CD14-positive monocyte (primary cell): ENCODE data around the gene UPF3B. TPM values are rescaled to one million over a fixed set of nuclear protein-coding genes. Genes with fewer than 3 reads are reported as not detected.

Source experiments
- DNase-seq, 3 donors: peaks; one replicate each; pipeline ENCODE4 v3.0.0-alpha.2; 2011 to 2022
- H2AFZ ChIP-seq: 2 replicates; pipeline ENCODE4 v1.6.0; 2012; ENCODE audit warnings: mild to moderate bottlenecking, low read depth, low read length, inconsistent platforms; ENCODE audit not compliant: insufficient read depth, poor library complexity, severe bottlenecking
- H3K27ac ChIP-seq, 2 donors: 1 replicate in 1 of 2; 2 replicates in 1 of 2; pipeline ENCODE4 v1.5.1; 2012 to 2013; ENCODE audit warnings: low read length in 2 of 2, control low read depth in 1 of 2, inconsistent platforms in 1 of 2, low read depth in 1 of 2, mild to moderate bottlenecking in 1 of 2
- H3K27me3 ChIP-seq, 2 donors: one replicate each; pipeline versions ENCODE4 v1.6.0 to v1.6.1; 2011 to 2013; ENCODE audit warnings: low read length in 2 of 2; ENCODE audit not compliant: control insufficient read depth in 2 of 2, insufficient read depth in 2 of 2
- H3K36me3 ChIP-seq, 2 donors: replicated peaks in 1 of 2; 1 replicate in 1 of 2; 2 replicates in 1 of 2; pipeline versions ENCODE4 v1.5.1 to v1.6.1; 2012 to 2013; ENCODE audit warnings: low read length in 2 of 2, control low read depth in 1 of 2, inconsistent platforms in 1 of 2, mild to moderate bottlenecking in 1 of 2; ENCODE audit not compliant: insufficient read depth in 2 of 2, control insufficient read depth in 1 of 2
- H3K4me1 ChIP-seq, 2 donors: 1 replicate in 1 of 2; 2 replicates in 1 of 2; pipeline versions ENCODE4 v1.5.1 to v1.6.1; 2012 to 2013; ENCODE audit warnings: low read length in 2 of 2, control low read depth in 1 of 2, inconsistent platforms in 1 of 2, mild to moderate bottlenecking in 1 of 2, moderate library complexity in 1 of 2; ENCODE audit not compliant: insufficient read depth in 2 of 2, control insufficient read depth in 1 of 2
- H3K4me2 ChIP-seq: replicated peaks from 2 replicates; pipeline ENCODE3; 2012; ENCODE audit warnings: low read length, moderate library complexity, mild to moderate bottlenecking; ENCODE audit not compliant: poor library complexity, severe bottlenecking; ENCODE audit errors: extremely low read depth
- H3K4me3 ChIP-seq, 3 experiments: fragments of 200-600 bp in 1 of 3; sonication (generic) in 1 of 3; replicated peaks in 1 of 3; 1 replicate in 2 of 3; 2 replicates in 1 of 3; pipeline ENCODE4 v1.5.1; 2011 to 2013; ENCODE audit warnings: low read length in 3 of 3, mild to moderate bottlenecking in 3 of 3, control low read depth in 2 of 3, low read depth in 2 of 3, inconsistent platforms in 1 of 3, moderate library complexity in 1 of 3
- H3K79me2 ChIP-seq: 2 replicates; pipeline ENCODE4 v1.6.0; 2012; ENCODE audit warnings: mild to moderate bottlenecking, control low read depth, inconsistent platforms, low read length, moderate library complexity; ENCODE audit not compliant: insufficient read depth
- H3K9ac ChIP-seq: 2 replicates; pipeline ENCODE4 v1.6.0; 2017; ENCODE audit warnings: low read length, mild to moderate bottlenecking; ENCODE audit not compliant: insufficient read depth, poor library complexity, severe bottlenecking
- H3K9me3 ChIP-seq, 2 donors: replicated peaks in 1 of 2; 1 replicate in 1 of 2; 2 replicates in 1 of 2; pipeline versions ENCODE4 v1.5.1 to v1.6.1; 2012 to 2013; ENCODE audit warnings: low read length in 2 of 2, control low read depth in 1 of 2; ENCODE audit not compliant: control insufficient read depth in 1 of 2, insufficient read depth in 1 of 2
- H4K20me1 ChIP-seq: 2 replicates; pipeline ENCODE4 v1.6.0; 2012; ENCODE audit warnings: mild to moderate bottlenecking, low read length, control low read depth, moderate library complexity; ENCODE audit not compliant: insufficient read depth
- H3K27ac Mint-ChIP-seq, 7 donors: one replicate each; pipeline ENCODE4 v1.8.0; 2020; ENCODE audit warnings: mild to moderate bottlenecking in 7 of 7, mixed read lengths in 7 of 7, moderate library complexity in 6 of 7, inconsistent platforms in 2 of 7
- H3K27me3 Mint-ChIP-seq, 3 donors: one replicate each; pipeline ENCODE4 v1.8.0; 2021 to 2022; ENCODE audit warnings: low read depth in 3 of 3, mild to moderate bottlenecking in 3 of 3, mixed read lengths in 3 of 3, moderate library complexity in 3 of 3, inconsistent platforms in 1 of 3
- H3K36me3 Mint-ChIP-seq, 2 donors: one replicate each; pipeline ENCODE4 v1.8.0; 2020; ENCODE audit warnings: mixed read lengths in 2 of 2, inconsistent platforms in 1 of 2, mild to moderate bottlenecking in 1 of 2
- H3K4me1 Mint-ChIP-seq: one replicate; pipeline ENCODE4 v1.8.0; 2020; ENCODE audit warnings: mild to moderate bottlenecking, mixed read lengths
- H3K4me3 Mint-ChIP-seq, 2 donors: one replicate each; pipeline ENCODE4 v1.8.0; 2020; ENCODE audit warnings: mild to moderate bottlenecking in 2 of 2, mixed read lengths in 2 of 2, moderate library complexity in 1 of 2
- H3K9me3 Mint-ChIP-seq, 7 donors: one replicate each; pipeline ENCODE4 v1.8.0; 2020 to 2022; ENCODE audit warnings: mixed read lengths in 7 of 7, mild to moderate bottlenecking in 6 of 7, moderate library complexity in 6 of 7, inconsistent platforms in 2 of 7
- WGBS: methylation state at CpG from one replicate; pipeline ENCODE4 v1.1.5; 2013; ENCODE audit warnings: missing lambda C conversion rate; ENCODE audit not compliant: insufficient coverage; 5-methylcytosine and 5-hydroxymethylcytosine counted together
- intact Hi-C, 2 donors: fragments of 100-400 bp; cut with micrococcal nuclease; formaldehyde crosslinking; loops; one replicate each; pipeline versions ENCODE4 v1.15.0 to v1.15.1; 2023
- polyA plus RNA-seq, 3 donors: library from polyadenylated mRNA; depleted of rRNA in 1 of 3; unstranded in 2 of 3; stranded (reverse) in 1 of 3; fragments of 300-500 nt in 2 of 3; fragments of >200 nt in 1 of 3; fragmentation: Illumina TruSeq in 2 of 3; gene quantifications; 1 replicate in 2 of 3; 2 replicates in 1 of 3; pipeline ENCODE4 v1.2.3, GENCODE V29; 2012 to 2021
- TF ChIP-seq, protein P1 (sequence below): fragments of 200-600 bp; IDR thresholded peaks from one replicate; pipeline ENCODE4 v1.8.0; 2022; ENCODE audit warnings: antibody characterized with exemption, mild to moderate bottlenecking

Gene UPF3B
- polyA plus RNA-seq, 3 donors: 2.1 to 4.2 (median 2.5) TPM

DNA sequence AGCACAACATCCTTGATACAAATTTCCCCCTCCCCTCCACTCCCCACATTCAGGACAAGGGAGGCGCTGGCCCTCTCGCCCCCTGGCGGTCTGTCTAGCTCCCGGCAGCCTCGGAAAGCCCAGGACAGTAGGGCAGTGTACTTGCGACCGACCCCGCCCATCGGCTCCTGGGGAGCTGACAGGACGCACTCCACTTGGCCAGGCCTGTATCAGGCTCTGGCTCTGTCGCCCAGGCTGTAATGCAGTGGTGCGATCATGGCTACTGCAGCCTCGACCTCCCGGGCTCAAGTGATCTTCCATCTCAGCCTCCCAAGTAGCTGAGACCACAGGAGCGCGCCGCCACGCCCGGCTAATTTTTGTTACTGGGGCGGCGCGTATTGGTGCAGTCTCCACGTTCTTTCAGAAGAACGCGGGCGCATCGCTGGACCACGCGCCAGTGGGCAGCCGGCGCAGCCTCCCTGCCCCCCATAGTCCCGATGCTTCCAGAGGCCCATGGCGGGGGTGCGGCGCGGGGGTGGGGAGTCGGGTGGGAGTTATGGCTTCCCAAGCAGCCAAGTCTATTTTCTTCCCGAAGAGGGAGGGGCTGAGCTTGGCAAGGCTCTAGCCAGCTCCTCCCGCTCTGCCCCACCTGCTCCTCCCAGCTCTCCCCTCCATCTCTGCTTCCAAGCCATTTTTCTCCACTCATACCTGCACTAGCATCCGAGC lies 35.1 kb upstream of the UPF3B start:
- Histone ChIP-seq H3K36me3 (no peaks in the 10 kb centered on the region), H3K27ac (no peak overlapping the region), H3K27me3 (no peaks in the 10 kb centered on the region), H3K4me1 (peaks cover 0 to 9% of the 10 kb centered on the region in 2 donors), H3K79me2 (no peaks in the 10 kb centered on the region), H3K9me3 (no peaks in the 10 kb centered on the region), H3K4me3 (peak overlapping the region; percentile 28 to 67 (median 37)), H4K20me1 (no peaks in the 10 kb centered on the region), H3K9ac (peak overlapping the region; percentile 32), H2AFZ (peak overlapping the region; percentile 80), H3K4me2 (peak overlapping the region; percentile 73)
- DNase-seq: peak; percentile 50 to 67 (median 56)
- peaks cover 7% of the 10 kb centered on the region for H3K4me1 Mint-ChIP-seq
- whole genome bisulfite sequencing: 15% methylated on average over 10 of the region's 40 CpGs
- TF ChIP-seq, protein P1, sequence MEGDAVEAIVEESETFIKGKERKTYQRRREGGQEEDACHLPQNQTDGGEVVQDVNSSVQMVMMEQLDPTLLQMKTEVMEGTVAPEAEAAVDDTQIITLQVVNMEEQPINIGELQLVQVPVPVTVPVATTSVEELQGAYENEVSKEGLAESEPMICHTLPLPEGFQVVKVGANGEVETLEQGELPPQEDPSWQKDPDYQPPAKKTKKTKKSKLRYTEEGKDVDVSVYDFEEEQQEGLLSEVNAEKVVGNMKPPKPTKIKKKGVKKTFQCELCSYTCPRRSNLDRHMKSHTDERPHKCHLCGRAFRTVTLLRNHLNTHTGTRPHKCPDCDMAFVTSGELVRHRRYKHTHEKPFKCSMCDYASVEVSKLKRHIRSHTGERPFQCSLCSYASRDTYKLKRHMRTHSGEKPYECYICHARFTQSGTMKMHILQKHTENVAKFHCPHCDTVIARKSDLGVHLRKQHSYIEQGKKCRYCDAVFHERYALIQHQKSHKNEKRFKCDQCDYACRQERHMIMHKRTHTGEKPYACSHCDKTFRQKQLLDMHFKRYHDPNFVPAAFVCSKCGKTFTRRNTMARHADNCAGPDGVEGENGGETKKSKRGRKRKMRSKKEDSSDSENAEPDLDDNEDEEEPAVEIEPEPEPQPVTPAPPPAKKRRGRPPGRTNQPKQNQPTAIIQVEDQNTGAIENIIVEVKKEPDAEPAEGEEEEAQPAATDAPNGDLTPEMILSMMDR: peak; percentile 62
- intact Hi-C loops: no loop called here
- peak overlapping the region; percentile 59 to 82 for H3K4me3 Mint-ChIP-seq
- H3K36me3 Mint-ChIP-seq: no peaks in the 10 kb centered on the region
- H3K27me3 Mint-ChIP-seq: peaks cover 0 to 24% (median 23%) of the 10 kb centered on the region in 3 donors
- H3K9me3 Mint-ChIP-seq: peaks cover 0 to 9% (median 0%) of the 10 kb centered on the region in 7 donors
- H3K27ac Mint-ChIP-seq: peak overlapping the region in 1 of 7 donors; percentile 41

DNA sequence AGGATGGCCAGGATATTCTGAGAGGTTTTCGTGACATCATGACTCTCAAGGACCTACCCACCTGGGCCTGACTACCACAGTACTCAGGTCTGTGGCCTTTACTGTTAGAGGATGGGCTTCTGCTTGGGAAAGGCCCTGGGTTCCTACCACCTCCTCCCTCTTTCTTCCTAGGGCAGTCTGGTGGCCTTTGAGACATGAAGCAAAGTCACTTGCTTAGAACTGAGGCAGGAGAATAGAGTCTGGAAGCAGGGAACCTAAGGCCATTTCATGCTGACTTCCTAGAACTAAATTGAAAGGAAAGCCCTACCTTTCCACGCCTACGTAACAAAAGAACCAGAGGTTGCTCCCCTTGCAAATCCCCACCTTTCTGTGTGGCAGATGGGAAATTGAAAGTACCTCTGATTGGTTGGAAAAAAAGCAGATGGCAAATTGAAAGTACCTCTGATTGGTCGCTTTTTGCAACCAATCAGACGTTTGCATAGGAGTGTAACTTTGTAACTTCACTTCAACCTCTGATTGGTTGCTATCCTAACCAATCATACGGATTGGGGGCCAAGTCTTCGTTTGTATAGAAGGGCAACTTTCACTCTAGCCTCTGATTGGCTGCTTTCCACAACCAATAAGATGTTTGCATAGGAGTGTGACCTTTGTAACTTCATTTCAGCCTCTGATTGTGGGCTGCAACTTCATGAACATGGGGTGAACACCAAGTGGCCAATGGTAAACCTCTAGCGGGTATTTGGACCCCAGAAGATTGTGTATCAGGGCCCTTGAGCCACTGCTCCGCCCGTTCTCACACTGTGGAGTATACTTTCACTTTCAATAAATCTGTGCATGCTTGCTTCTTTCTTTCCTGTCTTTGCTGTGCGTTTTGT lies 33.0 kb upstream of the UPF3B start:
- Mint-ChIP-seq H3K27ac (no peak overlapping the region), H3K4me1 (peaks cover 8% of the 10 kb centered on the region), H3K27me3 (peaks cover 0 to 22% (median 19%) of the 10 kb centered on the region in 3 donors), H3K9me3 (peaks cover 0 to 9% (median 0%) of the 10 kb centered on the region in 7 donors), H3K36me3 (no peaks in the 10 kb centered on the region), H3K4me3 (no peak overlapping the region)
- Histone ChIP-seq H3K4me3 (peak overlapping the region; percentile 12 to 35 (median 24)), H3K9ac (no peak overlapping the region), H3K27ac (no peak overlapping the region), H3K79me2 (no peaks in the 10 kb centered on the region), H3K4me2 (peak overlapping the region; percentile 36), H2AFZ (peak overlapping the region; percentile 15), H3K9me3 (no peaks in the 10 kb centered on the region), H3K36me3 (no peaks in the 10 kb centered on the region), H4K20me1 (no peaks in the 10 kb centered on the region), H3K27me3 (no peaks in the 10 kb centered on the region), H3K4me1 (peaks cover 0 to 9% of the 10 kb centered on the region in 2 donors)
- peak; percentile 29 to 52 (median 47) for DNase-seq
- intact Hi-C loops: no loop called here
- TF ChIP-seq, protein P1: no peak
- WGBS: 20% methylated on average over 1 of the region's 11 CpGs
